Activated CD8-positive, alpha-beta memory T cell treated with anti-CD3 and anti-CD28 coated beads for 36 hours (primary cell): ENCODE measurements around the gene KBTBD7. TPM values are rescaled to one million over a fixed set of nuclear protein-coding genes. Genes with fewer than 3 reads are reported as not detected.

Source experiments
- CTCF ChIA-PET: fragments of 350-600 bp; sonication (Branson Sonifier 250); formaldehyde crosslinking; loops from one replicate; lab custom pipeline; 2021; ENCODE audit warnings: antibody characterized with exemption; lab: Charles Lee
- POLR2A ChIA-PET: fragments of 350-600 bp; sonication (Branson Sonifier 250); formaldehyde crosslinking; loops from one replicate; lab custom pipeline; 2021; ENCODE audit warnings: antibody characterized with exemption; lab: Charles Lee
- total RNA-seq, 2 experiments: library from RNA; stranded (reverse); gene quantifications; one replicate each; pipeline ENCODE4 v1.2.3, GENCODE V29; 2021

KBTBD7 gene
- total RNA-seq, 2 experiments from 2014 or later = 2.7 to 2.9 TPM

GRCh38 chr13:41145136-41145908 is 49.0 kb downstream of the KBTBD7 start:
- ChIA-PET POLR2A (no interaction called here), CTCF (no interaction called here)

DNA sequence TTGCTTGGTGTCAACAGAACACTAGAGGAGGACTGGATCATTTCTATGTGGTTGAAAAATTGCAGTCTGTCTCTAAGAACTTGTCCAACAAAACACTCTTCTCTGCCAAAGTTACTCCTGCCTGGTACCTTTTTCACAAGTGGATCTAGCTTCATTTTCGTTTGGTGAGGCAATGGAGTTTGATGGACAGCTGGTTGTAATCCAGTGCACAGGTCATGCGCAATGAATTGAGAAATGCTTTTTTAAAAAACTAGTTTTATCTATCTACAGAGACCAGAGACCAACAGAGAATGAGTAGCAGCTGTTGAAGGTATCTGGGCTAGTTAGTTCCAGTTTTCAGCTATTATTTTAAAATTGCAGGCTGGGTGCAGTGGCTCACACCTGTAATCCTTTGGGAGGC is 49.8 kb downstream of the KBTBD7 start:
- POLR2A ChIA-PET = no interaction called here
- CTCF ChIA-PET = no interaction called here

Other genes starting within 250 kb of the KBTBD7 start
- gene ELF1, start 175.3 kb downstream of the KBTBD7 start, total RNA-seq = 10 to 100 TPM; 68.9 to 69.4 TPM
- 10 to 100 TPM; 15.1 to 15.5 TPM for gene WBP4, start 133.1 kb downstream of the KBTBD7 start, total RNA-seq
- gene KBTBD6, start 61.8 kb downstream of the KBTBD7 start, total RNA-seq = 1 to 10 TPM; 4.9 to 5.7 TPM
- gene MTRF1, start 69.0 kb upstream of the KBTBD7 start, total RNA-seq = 10 to 100 TPM; 18.0 to 19.1 TPM
- 10 to 100 TPM; 21.5 to 21.7 TPM for gene NAA16, start 116.7 kb upstream of the KBTBD7 start, total RNA-seq